Calu3 (cell line): Measurements from ENCODE around the gene FYN. TPM values are rescaled to one million over a fixed set of nuclear protein-coding genes. Genes with fewer than 3 reads are reported as not detected.
A peak's percentile ranks its signal among the peaks of the same experiment; 100 is the strongest.
"Not testable (repeated sequence)": the region's sequence is repeated elsewhere in the genome, so short reads cannot be mapped to it uniquely, and the experiment has no call there.

Experiments
- BruUV-seq: library from RNA; stranded (reverse); fragments of 400-500 nt; replicated peaks from 2 replicates; lab custom pipeline; 2021; lab: Mats Ljungman, UMichigan
- CTCF ChIA-PET: fragments of 300-600 bp; sonication (Branson Sonifier 250); formaldehyde crosslinking; loops from one replicate; lab custom pipeline; 2022; ENCODE audit warnings: antibody characterized with exemption; lab: Charles Lee
- DNase-seq: peaks from one replicate; pipeline ENCODE4 v3.0.0; 2022
- H3K27ac Mint-ChIP-seq: one replicate; pipeline ENCODE4 v1.8.0; 2022; ENCODE audit warnings: mixed read lengths; ENCODE audit not compliant: unreplicated experiment
- H3K27me3 Mint-ChIP-seq: one replicate; pipeline ENCODE4 v1.8.0; 2022; ENCODE audit warnings: mixed read lengths; ENCODE audit not compliant: unreplicated experiment
- H3K36me3 Mint-ChIP-seq: one replicate; pipeline ENCODE4 v1.8.0; 2022; ENCODE audit warnings: mild to moderate bottlenecking, moderate library complexity, mixed read lengths; ENCODE audit not compliant: insufficient read depth, unreplicated experiment
- H3K4me1 Mint-ChIP-seq: one replicate; pipeline ENCODE4 v1.8.0; 2022; ENCODE audit warnings: mild to moderate bottlenecking, low read depth, mixed read lengths; ENCODE audit not compliant: unreplicated experiment
- H3K4me3 Mint-ChIP-seq: one replicate; pipeline ENCODE4 v1.8.0; 2022; ENCODE audit warnings: mild to moderate bottlenecking, low read depth, moderate library complexity, mixed read lengths; ENCODE audit not compliant: unreplicated experiment
- H3K9me3 Mint-ChIP-seq: one replicate; pipeline ENCODE4 v1.8.0; 2022; ENCODE audit warnings: low read depth, mixed read lengths; ENCODE audit not compliant: unreplicated experiment
- intact Hi-C: fragments of 100-400 bp; cut with micrococcal nuclease; formaldehyde crosslinking; loops from one replicate; pipeline ENCODE4 v1.10.0; 2022; ENCODE audit not compliant: unreplicated experiment
- total RNA-seq: library from RNA; stranded (reverse); gene quantifications from 2 replicates; pipeline ENCODE4 v1.2.3, GENCODE V29; 2022
- TF ChIP-seq, protein P1 (sequence below): fragments of 200-600 bp; IDR thresholded peaks from one replicate; pipeline ENCODE4 v1.8.0; 2022; ENCODE audit warnings: antibody characterized with exemption; ENCODE audit not compliant: unreplicated experiment

FYN gene
- total RNA-seq, 1 experiment from 2014 or later = 61.0 TPM

DNA sequence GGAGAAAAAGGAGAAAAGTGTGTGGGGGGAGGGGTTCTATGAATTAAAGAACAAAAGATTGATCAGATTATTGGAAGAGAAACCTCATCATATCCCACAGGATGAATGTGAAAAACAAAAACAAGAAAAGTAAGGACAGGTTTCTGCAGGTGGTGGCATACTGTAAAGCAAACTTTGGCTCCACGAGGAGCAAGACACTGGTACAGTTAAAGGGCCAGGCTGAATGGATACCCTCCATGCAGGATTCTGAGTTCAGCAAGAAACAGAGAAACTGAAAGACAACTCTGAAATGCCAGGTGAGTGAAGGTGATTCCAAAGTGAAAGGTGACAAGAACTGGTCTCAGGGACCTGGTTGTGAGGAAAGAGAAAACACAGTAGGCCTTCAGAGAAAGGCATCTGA lies 37.4 kb downstream of the FYN start:
- no peak for DNase-seq
- no TSS peak for BruUV-seq
- intact Hi-C loops = no loop called here
- H3K27me3 Mint-ChIP-seq = no peaks in the 10 kb centered on the region
- peak overlapping the region; percentile 81 for H3K27ac Mint-ChIP-seq
- no peaks in the 10 kb centered on the region for H3K36me3 Mint-ChIP-seq
- TF ChIP-seq, protein P1, sequence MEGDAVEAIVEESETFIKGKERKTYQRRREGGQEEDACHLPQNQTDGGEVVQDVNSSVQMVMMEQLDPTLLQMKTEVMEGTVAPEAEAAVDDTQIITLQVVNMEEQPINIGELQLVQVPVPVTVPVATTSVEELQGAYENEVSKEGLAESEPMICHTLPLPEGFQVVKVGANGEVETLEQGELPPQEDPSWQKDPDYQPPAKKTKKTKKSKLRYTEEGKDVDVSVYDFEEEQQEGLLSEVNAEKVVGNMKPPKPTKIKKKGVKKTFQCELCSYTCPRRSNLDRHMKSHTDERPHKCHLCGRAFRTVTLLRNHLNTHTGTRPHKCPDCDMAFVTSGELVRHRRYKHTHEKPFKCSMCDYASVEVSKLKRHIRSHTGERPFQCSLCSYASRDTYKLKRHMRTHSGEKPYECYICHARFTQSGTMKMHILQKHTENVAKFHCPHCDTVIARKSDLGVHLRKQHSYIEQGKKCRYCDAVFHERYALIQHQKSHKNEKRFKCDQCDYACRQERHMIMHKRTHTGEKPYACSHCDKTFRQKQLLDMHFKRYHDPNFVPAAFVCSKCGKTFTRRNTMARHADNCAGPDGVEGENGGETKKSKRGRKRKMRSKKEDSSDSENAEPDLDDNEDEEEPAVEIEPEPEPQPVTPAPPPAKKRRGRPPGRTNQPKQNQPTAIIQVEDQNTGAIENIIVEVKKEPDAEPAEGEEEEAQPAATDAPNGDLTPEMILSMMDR = no peak
- peak overlapping the region; percentile 26 for H3K4me3 Mint-ChIP-seq
- CTCF ChIA-PET = interaction anchor here (1.2 kb wide), 1 partner anchor 9 kb away, joined by 4 read pairs; no protein-coding TSS in a partner anchor
- H3K4me1 Mint-ChIP-seq = peaks cover 30% of the 10 kb centered on the region
- H3K9me3 Mint-ChIP-seq = no peaks in the 10 kb centered on the region

DNA sequence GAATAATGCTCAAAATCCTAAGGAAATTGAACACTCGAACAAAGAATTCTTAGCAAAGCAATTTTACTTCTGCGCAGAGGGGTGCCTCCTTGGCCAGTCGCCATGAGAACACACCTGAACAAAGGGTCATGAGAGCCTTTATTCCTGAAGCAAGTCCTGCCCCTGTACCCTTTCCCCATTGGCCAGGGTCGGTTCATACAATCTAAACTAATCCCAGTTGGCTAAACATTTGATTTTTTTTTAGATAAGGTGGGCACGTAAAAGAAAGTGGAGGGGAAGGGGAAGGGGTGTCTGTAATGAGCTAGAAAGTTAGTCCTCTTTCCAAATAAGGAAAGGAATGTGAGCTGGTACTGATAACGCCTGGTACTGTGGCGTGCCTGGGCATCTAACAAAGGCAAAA lies 37.9 kb downstream of the FYN start:
- Mint-ChIP-seq H3K27ac (peak overlapping the region; percentile 81), H3K4me3 (peak overlapping the region; percentile 26)
- not testable (repeated sequence) for BruUV-seq

DNA sequence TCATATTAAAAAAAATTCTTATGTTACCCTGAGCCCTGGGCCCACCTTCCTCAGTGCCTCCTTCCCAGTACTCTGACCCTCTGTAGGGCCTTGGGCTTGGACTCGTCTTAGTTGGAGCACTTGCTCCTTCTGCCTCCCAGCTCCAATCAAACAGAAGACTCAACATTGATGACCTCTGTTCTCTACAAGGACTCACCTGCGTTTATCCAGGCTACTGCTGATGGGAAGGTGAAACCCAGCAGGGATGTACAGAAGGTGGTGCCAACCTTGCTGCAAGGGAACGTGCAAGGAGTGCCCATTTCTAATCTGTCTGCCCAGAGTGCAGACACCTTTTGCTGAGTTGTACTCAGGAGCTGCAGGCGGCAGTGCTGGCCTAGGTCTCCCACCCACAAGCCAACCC lies 38.9 kb downstream of the FYN start:
- H3K36me3 Mint-ChIP-seq = no peaks in the 10 kb centered on the region
- no peak overlapping the region for H3K4me3 Mint-ChIP-seq
- no peak overlapping the region for H3K27ac Mint-ChIP-seq
- no peaks in the 10 kb centered on the region for H3K9me3 Mint-ChIP-seq
- CTCF ChIA-PET = no interaction called here
- intact Hi-C loops = no loop called here
- DNase-seq = no peak
- peaks cover 38% of the 10 kb centered on the region for H3K4me1 Mint-ChIP-seq
- H3K27me3 Mint-ChIP-seq = no peaks in the 10 kb centered on the region
- TF ChIP-seq, protein P1 = no peak
- BruUV-seq = no TSS peak

More for the DNA sequence above, 37.9 kb downstream of the FYN start:
- H3K9me3 Mint-ChIP-seq, H3K36me3 Mint-ChIP-seq, H3K27me3 Mint-ChIP-seq, intact Hi-C loops: not testable (repeated sequence)
- CTCF ChIA-PET = interaction anchor here (1.2 kb wide), 1 partner anchor 9 kb away, joined by 4 read pairs; no protein-coding TSS in a partner anchor
- peaks cover 32% of the 10 kb centered on the region for H3K4me1 Mint-ChIP-seq
- peak; percentile 51 for DNase-seq

DNA sequence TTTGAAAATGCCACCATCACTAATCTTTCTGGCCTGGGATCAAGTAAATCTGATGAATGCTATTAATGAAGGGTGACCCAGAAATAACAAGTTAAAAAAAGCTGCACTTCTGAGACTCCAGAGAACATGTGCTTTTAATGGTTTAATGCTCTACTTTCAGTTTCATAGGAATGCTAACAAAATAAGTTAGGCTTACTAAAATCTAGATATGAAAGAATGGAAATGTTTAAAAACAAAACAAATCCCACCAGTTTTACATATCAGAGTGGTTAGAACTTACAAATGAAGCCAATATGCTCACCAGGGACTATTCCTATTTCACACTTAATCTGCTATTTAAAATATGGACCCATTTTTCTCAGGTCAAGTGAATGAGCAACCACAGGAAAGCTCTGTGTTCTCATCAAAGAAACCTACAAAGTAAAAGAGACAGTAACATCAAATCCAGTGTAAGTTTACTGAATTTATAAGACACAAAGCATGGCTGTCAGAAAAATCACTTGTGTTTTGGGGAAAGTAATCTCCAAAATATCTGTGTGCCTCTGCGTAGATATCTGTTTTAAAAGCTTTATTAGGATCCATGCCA lies 40.3 kb downstream of the FYN start:
- no peak overlapping the region for H3K27ac Mint-ChIP-seq
- DNase-seq = no peak
- peaks cover 35% of the 10 kb centered on the region for H3K4me1 Mint-ChIP-seq
- TF ChIP-seq, protein P1 = no peak
- BruUV-seq = no TSS peak
- CTCF ChIA-PET = interaction anchor here (0.5 kb wide), 1 partner anchor 1579 kb away, joined by 6 read pairs; no protein-coding TSS in a partner anchor
- H3K27me3 Mint-ChIP-seq = no peaks in the 10 kb centered on the region
- no peak overlapping the region for H3K4me3 Mint-ChIP-seq
- intact Hi-C loops = no loop called here
- no peaks in the 10 kb centered on the region for H3K36me3 Mint-ChIP-seq
- H3K9me3 Mint-ChIP-seq = no peaks in the 10 kb centered on the region

DNA sequence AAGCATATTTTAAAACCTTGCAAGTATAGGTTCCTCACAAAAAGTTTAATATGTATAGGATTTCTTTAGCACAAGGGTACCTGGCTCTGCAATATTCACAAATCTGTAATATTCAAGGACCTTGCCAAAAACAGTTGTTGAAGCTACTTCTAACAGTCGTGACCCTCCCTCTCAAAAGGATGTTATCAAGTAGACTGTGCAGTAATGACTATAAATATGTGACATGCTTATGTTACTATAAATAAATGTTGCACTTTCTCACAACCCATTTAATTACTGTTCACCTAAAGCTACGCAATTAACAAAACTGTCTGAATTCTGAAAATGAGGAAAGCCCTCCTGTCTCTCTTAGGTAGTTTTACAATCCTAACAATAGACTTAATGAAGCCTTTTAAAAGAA lies 41.8 kb downstream of the FYN start:
- CTCF ChIA-PET = no interaction called here
- Mint-ChIP-seq H3K4me3 (no peak overlapping the region), H3K27me3 (no peaks in the 10 kb centered on the region), H3K4me1 (peaks cover 28% of the 10 kb centered on the region), H3K9me3 (no peaks in the 10 kb centered on the region), H3K36me3 (no peaks in the 10 kb centered on the region), H3K27ac (no peak overlapping the region)
- TF ChIP-seq, protein P1 = no peak
- intact Hi-C loops = no loop called here
- no peak for DNase-seq
- BruUV-seq = no TSS peak
